ENCODE measurements around the gene ZNRF2.

GRCh38 chr7:30351724-30352123 lies 67.3 kb downstream of the ZNRF2 start:
- TF ChIP-seq CTCF (IDR thresholded peaks at IDR 0.05; ENCODE audit: low read length) (no peak), EZH2phosphoT487 (IDR thresholded peaks at IDR 0.05; ENCODE audit: low read length) (no peak), EZH2 (optimal IDR thresholded peaks at IDR 0.05; ENCODE audit: low read depth, low read length) (no peak)
